SHP77 treated with DMSO at 0.1 percent for 48 hours (cell line): Measurements from ENCODE around the gene SLC19A3.
"Not testable (repeated sequence)": the region's sequence is repeated elsewhere in the genome, so short reads cannot be mapped to it uniquely, and the experiment has no call there.

Experiments
- DNase-seq: peaks from one replicate; lab custom pipeline; 2025; lab: John Stamatoyannopoulos, UW

The SLC19A3 gene

DNA sequence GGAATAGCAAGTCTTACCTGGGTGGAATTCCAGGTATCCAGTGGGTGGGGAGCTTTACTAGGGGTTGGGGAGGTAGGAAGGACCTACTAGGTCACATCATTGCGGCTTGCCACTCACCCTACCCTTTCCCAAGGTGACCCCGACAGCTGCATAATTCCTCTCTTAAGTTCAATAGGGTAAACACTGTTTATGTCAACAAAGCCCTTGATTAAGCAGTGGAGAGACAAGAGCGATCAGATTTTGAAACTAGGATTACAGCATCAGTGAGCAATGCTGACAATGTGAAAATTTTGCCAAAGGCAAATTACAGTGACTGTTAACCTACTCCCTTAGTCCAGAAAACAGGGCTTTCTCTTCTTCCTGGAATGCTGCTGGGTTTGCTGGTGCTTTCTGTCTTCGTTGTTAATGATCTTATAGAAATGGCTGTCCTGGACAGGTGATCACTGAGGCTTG is 14.5 kb downstream of the SLC19A3 start:
- no peak for DNase-seq

DNA sequence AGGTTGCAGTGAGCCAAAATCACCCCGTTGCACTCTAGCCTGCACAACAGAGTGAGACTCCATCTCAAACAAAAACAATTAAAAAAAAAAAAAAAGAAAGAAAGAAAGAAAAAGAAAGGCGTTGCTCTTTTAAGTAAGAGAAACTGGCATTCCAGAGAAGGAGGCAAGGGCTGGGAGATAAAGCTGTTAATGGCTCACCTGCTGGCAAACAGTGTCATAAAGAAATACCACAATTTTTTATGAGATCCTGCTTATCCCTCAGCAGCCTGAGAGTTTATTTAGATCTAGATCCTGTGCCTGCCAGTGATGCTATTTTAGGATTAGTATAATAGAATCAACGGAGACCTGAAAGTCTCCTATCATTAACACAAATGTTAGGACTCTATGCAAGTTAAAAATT is 16.3 kb downstream of the SLC19A3 start:
- no peak for DNase-seq

DNA sequence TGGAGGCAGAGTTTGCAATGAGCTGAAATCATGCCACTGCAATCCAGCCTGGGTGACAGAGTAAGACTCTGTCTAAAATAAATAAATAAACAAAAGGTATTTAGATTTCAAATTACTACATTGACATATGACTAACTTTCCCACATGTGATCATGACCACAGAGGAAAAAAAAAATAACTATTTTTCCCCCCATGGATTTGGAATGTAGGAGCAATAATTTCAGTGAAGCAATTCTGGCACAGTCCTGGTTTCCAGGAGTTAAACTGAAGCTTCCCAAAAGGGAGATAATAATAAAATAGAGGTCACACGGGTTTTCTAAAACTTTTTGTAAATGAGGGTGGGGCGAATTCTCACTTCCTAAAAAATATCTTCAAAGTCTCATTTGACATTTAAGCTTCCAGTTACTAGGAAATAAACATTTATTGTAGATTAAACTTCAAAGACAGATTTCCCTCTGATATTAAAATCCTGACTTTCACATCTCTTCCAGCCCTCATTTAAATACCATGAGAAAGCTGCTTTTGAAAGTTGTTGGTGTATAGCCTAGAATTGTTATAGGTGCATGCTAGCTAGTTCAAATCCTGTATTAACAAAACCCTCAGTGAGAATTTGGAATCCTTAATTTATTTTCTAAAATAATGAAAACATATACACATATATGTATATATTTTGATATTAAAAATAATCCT is 20.7 kb downstream of the SLC19A3 start:
- DNase-seq = no peak

DNA sequence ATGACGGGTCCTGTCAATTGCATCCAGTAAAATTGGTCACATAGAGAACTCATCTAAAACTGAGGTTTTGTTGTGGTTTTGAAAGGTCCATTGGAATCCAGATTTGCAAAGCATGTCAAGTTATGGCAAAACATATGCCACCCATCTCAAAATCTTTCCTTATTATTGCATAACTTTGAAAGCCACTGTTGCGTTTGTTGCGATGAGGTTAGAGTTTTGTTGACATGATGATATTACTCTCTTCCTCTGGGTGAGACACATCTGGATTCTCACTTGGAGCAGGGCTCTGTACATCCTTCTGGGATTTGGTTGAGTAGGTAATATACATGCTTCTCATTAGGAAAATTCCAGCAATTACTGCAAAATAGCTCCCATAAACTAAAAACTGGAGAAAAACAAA is 30.6 kb downstream of the SLC19A3 start:
- no peak for DNase-seq

DNA sequence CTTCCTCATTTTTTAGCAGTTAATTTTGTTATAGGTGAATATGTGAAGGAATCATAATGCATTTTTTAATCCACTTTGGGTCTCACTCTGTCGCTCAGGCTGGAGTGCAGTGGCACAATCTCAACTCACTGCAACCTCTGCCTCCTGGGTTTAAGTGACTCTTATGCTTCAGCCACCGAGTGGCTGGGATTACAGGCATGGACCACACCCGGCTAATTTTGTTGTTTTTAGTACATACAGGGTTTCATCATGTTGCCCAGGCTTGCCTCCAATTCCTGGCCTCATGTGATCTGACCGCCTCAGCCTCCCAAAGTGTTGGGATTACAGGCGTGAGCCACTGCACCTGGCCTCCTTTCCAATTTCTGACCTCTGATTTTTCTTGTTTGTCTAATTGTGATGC is 33.6 kb downstream of the SLC19A3 start:
- DNase-seq = no peak

DNA sequence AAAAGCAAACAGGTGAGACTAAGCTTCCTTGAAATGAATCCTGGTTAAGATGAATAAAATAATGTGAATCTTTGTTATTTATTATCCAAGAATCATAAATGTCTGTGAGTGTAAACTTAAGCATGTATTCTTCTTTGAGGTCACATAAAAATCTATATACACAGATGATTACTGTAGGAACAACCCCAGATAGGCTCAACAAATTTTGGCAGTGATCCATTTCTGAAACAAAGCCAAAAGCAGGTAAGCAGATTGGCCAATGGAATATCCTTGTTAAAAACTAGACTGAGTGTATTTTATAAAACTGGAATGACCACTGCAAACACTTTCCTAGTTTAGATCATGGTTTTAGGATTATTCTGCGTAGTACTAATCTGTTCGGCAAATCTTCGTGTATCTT is 39.9 kb downstream of the SLC19A3 start:
- DNase-seq = no peak

DNA sequence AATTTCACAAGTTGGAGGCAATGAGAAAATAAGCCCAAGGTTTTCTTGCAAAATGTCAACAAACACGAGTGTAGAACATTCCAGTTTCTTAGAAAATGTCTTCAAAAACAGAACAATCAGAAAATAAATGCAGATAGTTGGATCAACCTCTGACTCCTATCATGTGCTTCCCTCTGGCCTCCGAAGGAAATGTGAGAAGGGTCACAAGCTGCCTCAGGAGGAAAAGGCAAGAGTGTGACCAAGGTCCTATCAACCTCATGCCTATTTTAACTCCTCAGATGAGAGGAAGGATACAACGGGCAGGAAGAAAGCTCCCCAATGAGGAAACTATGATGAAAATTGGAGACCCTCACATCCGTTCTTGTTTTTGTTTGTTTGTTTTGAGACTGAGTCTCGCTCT is 43.3 kb downstream of the SLC19A3 start:
- DNase-seq = no peak

DNA sequence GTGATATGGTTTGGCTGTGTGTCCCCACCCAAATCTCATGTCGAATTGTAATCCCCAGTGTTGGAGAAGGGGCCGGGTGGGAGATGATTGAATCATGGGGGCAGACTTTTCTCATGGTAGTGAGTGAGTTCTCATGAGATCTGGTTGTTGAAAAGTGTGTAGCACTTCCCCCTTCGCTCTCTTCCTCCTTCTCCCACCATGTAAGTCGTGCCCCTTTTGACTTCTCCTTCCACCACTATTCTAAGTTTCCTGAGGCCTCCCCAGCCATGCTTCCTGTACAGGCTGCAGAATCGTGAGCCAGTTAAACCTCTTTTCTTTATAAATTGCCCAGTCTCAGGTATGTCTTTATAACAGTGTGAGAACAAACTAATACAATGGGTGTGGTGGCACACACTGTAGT is 44.2 kb downstream of the SLC19A3 start:
- DNase-seq = not testable (repeated sequence)

DNA sequence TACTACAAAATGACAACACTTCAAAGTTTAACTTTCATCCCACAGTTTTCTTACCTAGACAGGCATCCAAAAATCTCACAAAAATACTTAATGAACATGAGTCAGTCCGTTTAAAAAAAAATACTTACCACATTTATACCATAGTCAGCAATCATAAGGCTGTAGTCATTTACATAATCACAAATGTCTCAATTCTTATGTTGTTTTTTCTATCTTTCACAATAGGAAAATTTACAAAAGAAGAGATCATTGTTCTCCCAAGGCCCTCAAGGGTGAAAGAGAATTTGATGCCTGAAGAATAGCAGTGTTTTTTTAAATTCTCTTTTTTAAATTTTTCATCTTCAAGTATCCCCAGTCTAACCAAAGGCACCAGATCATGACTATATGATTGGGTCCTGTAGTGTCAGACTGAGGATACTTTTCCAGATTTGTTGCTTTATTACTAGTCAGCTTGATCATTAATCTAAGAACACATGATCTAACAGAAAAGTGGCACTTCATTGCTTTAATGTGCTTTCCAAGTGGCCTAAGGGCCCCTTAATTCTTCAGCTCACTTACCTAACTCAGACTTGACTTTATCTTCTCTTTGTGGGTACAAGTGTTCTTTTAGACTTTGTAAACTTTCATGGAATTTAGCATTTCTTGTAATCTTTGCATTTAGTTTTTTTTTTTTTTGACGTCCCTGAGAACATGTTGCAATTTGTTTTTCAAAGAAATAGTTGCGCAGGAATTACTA is 46.5 kb downstream of the SLC19A3 start:
- no peak for DNase-seq

DNA sequence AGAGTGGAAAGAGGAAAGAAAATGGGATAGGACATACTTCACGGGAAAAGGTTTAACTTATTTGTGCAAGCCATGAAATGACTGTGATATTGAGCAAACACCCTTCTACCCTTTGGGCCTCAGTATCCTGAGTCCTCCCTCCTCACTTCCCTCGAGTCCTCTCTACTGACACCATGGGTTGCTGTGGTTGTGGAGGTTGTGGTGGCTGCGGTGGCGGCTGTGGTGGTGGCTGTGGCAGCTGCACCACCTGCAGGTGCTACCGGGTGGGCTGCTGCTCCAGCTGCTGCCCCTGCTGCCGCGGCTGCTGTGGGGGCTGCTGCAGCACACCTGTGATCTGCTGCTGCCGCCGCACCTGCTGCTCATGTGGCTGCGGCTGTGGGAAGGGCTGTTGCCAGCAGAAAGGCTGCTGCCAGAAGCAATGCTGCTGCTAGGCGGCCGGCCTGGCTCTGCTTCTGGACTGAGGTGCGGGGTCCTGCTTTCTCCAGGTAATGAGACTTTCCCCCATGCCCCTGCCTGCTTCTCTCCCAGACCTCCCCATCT is 51.1 kb downstream of the SLC19A3 start, which contains the start of gene SCYGR5:
SCYGR5 (plus strand) TSS at position 174 of the 540 bp plus-strand sequence; CDS start at position 174, 0 bp downstream.
- not testable (repeated sequence) for DNase-seq

DNA sequence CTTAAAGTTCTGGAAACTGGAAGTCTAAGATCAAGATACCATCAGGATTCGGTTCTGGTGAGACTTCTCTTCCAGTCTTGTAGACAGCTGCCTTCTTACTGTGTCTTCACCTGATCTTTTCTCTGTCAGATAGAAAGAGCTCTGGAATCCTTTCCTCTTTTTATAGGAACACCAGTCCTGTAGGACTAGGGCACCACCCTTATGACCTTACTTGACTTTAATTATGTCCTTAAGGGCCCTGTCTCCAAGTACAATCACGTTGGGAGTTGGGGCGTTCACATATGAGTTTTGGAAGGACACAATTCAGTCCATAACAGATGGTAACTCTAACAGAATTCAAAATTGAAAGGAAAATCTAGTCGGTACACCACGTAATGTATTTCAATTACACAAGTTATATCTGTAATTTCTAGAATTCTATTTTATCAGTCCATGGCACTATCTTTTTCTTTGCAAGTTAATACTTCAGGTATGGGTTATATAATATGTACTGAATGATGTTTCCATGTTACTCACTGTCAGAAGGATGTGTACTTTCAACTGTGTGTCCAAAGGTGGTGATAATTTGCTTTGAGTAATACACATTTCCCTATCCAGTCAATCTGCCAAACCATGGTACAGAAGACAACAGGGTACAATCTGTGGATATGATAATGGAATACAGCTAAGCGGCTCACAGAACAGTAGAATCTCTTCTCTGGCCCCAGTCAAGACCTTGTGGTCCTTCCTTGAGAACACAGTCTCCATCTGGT is 52.5 kb downstream of the SLC19A3 start:
- DNase-seq = no peak

DNA sequence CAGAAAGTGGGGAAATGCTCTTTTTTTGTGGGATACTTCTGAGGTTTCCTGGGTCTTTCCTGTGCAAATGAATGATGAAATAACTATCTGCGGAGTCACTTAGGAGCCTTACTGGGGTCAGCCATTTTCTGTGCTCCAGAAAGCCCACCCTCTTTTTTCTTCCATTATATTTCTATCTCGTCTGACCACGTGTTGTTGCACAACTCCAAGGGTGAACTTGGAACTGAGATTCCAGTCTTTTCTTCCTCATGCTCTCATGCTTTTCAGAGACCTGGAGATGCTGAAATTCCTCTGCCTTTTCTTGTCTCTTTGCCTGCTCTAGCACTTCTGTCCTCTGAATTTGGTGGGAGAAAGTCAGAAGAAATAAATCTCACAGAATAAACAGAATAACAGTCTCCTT is 56.0 kb downstream of the SLC19A3 start:
- no peak for DNase-seq

DNA sequence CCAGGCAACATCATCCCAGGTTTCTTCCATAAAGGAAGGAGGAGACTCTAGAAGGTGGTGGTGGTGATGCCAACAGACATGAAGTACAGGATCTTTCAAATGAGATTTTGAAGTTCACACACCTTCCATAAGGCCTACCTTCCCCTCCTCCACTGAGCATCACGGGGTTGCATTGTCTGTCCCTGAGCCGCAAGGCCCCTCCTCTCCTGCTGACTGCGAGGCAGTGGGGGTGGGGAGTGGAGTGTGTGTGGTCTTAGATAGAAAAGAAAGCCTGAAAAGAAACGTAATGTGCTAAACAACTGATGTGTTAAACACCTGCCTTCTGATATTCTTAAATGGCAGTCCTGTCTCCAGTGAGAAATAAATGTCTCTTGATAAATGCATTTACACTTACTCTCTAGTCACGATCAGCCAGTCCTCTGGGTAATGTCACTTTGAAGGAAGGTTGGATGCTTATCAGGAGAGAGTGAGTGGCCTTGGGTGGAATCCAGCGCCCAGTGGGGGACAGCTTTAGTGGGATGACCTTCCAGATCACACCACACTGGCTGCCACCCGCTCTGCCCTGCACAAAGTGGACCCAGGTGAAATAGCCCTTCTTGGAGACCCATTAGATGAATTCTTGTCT is 56.7 kb downstream of the SLC19A3 start:
- DNase-seq = no peak

DNA sequence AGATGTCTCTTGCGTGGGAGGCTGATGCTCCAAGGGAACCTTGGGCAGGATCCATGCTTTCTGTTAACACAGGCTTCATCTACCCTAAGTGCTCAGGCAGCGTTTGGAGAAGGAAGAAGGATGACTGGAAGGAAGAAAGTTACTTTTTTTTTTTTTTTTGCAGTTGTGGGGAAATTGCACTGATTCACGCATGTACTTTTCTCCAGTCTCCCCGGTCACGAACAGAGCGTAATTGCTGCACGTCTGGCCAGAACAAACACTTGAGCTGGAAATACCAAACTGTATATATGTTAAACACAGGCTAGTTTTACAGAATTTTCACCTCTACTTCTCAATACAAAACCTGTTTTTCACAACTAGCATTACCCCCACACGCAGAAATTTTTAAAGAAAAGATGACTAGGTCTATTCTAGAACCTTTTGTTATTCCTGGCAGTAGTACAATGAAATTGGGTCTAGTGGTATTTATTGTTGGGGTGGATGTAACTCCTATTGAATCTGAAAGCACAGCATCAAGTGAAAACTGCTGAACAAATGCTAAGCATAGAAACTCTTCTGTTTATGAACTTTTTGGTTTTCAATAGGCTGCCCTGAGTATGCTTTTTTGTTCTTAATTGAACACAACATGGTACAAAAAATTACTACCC is 60.5 kb downstream of the SLC19A3 start:
- DNase-seq = no peak

DNA sequence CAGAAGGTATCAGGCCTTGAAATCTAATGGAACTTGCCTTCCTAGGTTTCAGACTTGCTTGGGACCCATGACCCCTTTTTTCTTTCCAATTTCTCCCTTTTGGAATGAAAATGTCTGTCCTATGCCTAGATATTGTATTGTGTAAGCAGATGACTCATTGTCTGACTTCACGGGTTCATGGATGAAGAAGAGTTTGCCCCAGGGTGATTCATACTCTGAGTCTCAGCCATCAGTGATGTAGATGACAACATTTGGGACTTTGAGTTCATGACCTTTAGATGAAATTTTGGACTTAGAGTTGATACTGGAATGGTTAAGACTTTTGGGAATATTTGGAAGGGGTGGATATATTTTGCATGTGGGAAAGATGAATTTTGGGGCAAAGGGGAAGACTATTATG is 62.4 kb downstream of the SLC19A3 start:
- no peak for DNase-seq

DNA sequence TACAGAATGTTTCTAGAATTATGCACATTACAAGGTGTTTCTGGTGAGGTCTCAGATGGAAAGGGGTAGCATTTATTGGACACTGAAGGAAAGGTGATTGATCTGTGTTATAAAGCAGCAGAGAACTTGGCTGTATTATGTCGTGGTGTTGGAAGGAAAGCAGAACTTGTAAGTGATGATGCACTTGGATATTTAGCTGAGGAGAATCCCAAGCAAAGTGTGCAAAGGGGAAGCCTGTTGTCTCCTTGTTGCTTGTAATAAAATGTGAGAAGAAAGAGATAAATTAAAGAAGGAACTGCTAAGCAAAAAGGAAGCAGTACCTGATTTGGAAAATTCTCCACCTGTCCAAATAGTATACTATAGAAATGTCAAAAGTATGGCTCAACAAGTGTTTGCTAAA is 63.4 kb downstream of the SLC19A3 start:
- no peak for DNase-seq

DNA sequence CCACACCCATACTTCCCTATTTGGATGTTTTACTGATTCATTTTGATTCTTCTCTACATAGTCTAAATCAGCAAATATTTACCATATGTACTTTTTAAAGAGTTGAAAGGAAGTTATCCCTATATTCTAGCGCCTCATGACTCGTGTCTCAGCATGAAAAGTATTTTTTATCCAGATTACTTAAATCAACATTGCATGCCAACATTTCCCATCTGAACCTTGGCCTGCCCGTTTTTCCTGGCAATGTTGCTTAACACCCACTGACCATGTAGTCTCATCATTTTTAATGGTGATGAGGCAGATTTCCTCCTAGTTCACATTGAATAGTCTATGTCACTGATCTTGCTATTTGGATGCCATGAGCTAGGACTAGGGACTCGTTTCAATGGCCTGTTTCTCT is 64.4 kb downstream of the SLC19A3 start:
- DNase-seq = no peak

DNA sequence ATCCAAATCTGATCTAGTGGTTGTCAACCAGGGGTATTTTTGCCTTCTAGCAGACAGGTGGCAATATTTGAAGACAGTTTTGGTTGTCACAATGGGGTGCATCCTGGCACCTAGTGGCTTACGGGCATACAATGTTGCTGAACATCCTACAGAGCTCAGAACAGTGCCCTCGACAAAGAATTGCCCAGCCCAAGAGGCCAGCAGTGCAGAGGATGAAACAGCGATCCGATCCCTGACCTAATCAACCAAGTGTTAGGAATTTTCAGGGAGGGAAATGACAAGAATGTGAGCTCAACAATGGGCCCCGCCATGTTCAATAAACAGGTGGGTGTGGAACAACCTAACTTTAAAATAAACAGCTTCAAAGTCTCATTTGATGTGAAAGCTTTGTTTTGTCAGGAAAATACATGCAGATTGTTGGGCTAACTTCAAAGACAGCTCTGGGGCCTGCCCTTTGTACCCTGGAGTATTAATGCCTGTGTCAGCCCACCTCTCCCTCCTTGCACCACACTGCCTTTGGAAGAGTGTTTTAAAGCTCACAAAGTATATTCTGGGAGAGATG is 73.8 kb downstream of the SLC19A3 start:
- no peak for DNase-seq

DNA sequence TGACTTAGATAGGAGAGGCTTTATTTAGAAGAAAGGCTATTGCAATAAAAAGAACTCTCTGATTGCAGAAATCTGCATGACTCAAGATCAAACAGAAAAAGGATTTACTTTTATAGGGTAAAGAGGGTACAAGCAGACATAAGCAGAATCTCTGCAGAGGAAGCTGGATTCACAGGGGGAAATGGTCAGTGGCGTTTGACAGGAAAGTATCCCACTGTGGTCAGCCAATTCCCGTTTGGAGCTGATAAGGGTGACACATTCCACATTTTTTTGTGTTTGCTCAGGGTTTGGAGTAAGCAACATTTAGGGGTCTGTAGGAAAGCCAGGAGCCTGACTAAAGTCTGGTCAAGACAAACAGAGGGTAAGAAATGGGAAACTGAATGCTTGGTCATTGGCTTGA is 75.2 kb downstream of the SLC19A3 start:
- DNase-seq = no peak

DNA sequence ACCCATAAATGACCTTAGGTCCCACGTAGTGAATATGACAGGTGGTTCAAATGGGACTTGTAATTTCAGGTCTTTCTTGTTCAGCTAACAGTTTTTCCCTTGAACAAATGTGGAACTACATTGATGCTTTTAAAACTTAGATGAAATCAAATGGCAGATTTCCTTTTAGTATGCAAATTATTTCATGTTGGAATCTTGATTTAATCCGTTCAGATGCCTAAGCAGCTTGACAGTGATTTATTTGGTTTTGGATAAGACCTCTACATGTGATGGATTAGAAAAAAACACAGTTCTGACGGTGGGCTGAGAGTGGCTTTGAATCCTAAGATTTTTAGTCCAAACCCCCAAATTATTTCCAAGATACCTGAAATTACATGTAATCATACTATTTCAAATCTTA is 83.6 kb downstream of the SLC19A3 start:
- DNase-seq = no peak
